ENCODE results near the gene OPRM1. TPM values are rescaled to one million over a fixed set of nuclear protein-coding genes. Genes with fewer than 3 reads are reported as not detected.

Gene OPRM1
- total and polyA plus RNA-seq, 9 donors, result not detected

DNA sequence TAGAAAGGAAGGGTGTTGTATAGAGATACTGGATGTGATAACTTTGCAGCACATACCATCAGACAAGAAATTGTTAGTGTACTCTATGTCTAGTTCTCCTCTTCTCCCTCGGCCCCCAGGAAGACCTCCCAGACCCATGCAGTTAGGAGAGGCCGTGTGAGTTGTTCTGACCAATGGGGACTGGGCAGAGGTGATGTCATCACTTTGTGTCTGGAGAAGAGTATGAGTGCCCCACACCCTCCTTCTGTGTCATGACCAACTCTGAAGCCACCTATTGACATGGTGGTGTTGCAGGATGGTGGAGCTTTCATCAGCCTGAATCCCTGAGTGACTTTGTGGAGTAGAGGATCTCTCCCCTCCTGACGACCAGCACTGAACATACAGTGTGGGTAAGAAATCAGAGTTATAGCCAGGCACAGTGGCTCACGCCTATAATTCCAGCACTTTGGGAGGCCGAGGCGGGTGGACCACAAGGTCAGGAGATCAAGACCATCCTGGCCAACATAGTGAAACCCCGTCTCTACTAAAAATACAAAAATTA, 245.3 kb downstream of the OPRM1 start:
- no peak for DNase-seq
- H3K27ac ChIP-seq, result no peak overlapping the region
- no peaks in the 10 kb centered on the region for H3K36me3 ChIP-seq
- intact Hi-C loops (cut with DNase I), result no loop called here
- H3K9me3 ChIP-seq, result no peaks in the 10 kb centered on the region
- TF ChIP-seq EP300 (IDR thresholded peaks at IDR 0.05) (no peak), POLR2A (IDR thresholded peaks at IDR 0.05) (no peak)
- TF ChIP-seq, protein P1, sequence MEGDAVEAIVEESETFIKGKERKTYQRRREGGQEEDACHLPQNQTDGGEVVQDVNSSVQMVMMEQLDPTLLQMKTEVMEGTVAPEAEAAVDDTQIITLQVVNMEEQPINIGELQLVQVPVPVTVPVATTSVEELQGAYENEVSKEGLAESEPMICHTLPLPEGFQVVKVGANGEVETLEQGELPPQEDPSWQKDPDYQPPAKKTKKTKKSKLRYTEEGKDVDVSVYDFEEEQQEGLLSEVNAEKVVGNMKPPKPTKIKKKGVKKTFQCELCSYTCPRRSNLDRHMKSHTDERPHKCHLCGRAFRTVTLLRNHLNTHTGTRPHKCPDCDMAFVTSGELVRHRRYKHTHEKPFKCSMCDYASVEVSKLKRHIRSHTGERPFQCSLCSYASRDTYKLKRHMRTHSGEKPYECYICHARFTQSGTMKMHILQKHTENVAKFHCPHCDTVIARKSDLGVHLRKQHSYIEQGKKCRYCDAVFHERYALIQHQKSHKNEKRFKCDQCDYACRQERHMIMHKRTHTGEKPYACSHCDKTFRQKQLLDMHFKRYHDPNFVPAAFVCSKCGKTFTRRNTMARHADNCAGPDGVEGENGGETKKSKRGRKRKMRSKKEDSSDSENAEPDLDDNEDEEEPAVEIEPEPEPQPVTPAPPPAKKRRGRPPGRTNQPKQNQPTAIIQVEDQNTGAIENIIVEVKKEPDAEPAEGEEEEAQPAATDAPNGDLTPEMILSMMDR (IDR thresholded peaks at IDR 0.05), result no peak
- H3K4me1 ChIP-seq (ENCODE audit: insufficient read depth), result peaks cover 3% of the 10 kb centered on the region
- WGBS, 3 donors, result 92 to 95% (median 93%) methylated on average over 7 of the region's 7 CpGs
- no peaks in the 10 kb centered on the region for H3K27me3 ChIP-seq
- no peak overlapping the region for H3K4me3 ChIP-seq

DNA sequence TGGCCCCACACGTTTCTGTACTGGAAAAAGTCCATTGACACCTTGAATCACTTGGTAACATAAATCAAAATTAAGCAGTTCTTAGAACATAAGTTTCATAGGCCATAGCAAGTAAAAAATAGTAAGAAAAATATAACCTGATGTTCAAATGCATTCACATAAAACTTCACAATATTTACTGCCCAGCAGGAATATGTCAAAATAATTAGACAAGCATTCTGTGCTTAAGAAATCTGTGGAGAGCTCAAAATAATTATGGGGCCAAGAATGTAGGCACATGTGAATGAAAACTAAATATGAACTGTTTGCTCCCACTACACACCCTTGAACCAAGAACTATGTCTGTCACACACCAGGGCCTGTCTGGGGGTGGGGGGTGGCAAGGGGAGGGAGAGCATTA, 246.8 kb downstream of the OPRM1 start:
- H3K4me3 ChIP-seq, result no peak overlapping the region
- no peaks in the 10 kb centered on the region for H3K36me3 ChIP-seq
- intact Hi-C loops (cut with DNase I), result no loop called here
- no peak for DNase-seq
- no peak overlapping the region for H3K27ac ChIP-seq
- H3K27me3 ChIP-seq, result no peaks in the 10 kb centered on the region
- TF ChIP-seq EP300 (IDR thresholded peaks at IDR 0.05), result no peak
- no peak for TF ChIP-seq POLR2A (IDR thresholded peaks at IDR 0.05)
- TF ChIP-seq, protein P1 (IDR thresholded peaks at IDR 0.05), result no peak
- WGBS, 3 donors, result 5 to 19% (median 17%) methylated on average over 1 of the region's 1 CpG
- H3K9me3 ChIP-seq, result no peaks in the 10 kb centered on the region
- H3K4me1 ChIP-seq (ENCODE audit: insufficient read depth), result peaks cover 3% of the 10 kb centered on the region

DNA sequence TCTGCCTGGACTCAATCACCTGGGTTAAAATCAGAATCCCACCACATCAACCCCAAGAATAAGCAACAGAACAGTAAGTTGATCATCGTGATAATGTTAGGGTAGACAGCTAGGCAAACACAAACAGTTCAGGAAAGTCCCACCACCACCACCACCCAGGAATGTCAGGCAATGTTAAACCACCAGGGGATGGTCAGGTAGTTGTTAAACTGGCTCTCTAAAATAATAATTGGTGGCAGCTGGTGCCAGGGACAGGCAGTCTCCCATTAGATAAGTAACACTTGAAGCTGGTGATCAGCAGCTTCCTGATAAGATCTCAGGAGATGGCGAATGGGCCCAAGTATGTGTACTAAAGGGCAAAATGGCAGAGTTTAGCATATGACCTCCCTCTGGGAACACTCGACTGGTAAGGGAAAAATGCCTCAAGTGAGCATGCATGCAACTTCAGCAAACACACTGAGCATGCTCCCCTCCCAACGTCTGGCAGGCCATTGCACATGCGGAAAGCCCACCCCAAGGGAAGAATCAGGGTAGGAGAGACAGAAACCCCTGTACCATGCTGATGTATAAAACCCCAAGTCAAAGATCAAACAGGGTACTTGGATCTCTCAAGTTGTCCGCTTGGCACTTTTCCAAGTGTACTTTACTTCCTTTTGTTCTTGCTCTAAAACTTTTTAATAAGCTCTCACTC, 250.9 kb downstream of the OPRM1 start:
- WGBS, 3 donors, result 95 to 98% (median 97%) methylated on average over 6 of the region's 6 CpGs
- intact Hi-C loops (cut with DNase I), result no loop called here
- no peaks in the 10 kb centered on the region for H3K36me3 ChIP-seq

DNA sequence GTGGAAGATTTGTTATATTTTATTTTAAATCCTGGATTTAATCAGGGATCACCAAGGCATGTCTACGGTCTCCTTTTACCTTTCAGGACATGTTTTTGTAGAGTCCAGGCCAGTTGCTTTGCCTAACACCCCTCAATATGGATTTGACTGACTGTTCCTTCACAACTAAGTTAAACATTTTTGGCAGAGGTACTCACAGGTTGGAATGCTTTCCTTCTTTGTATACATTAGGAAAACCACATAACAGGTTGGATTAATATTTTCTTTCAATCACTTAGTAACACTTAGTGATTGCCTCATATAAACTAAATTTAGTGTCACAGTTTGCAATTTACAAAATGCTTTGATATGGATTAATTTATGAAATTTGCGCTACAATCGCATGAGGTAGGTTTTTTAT, 253.0 kb downstream of the OPRM1 start:
- Histone ChIP-seq H3K27ac (no peak overlapping the region), H3K36me3 (no peaks in the 10 kb centered on the region), H3K9me3 (no peaks in the 10 kb centered on the region), H3K27me3 (no peaks in the 10 kb centered on the region), H3K4me1 (ENCODE audit: insufficient read depth) (peaks cover 5% of the 10 kb centered on the region), H3K4me3 (no peak overlapping the region)
- TF ChIP-seq EP300 (IDR thresholded peaks at IDR 0.05) (no peak), POLR2A (IDR thresholded peaks at IDR 0.05) (no peak)
- TF ChIP-seq, protein P1 (IDR thresholded peaks at IDR 0.05), result no peak
- intact Hi-C loops (cut with DNase I), result no loop called here
- DNase-seq, result no peak
- 66 to 78% (median 67%) methylated on average over 3 of the region's 3 CpGs for WGBS, 3 donors

More for the DNA sequence above, 250.9 kb downstream of the OPRM1 start:
- DNase-seq, result no peak
- H3K4me1 ChIP-seq (ENCODE audit: insufficient read depth), result peaks cover 7% of the 10 kb centered on the region
- no peak overlapping the region for H3K27ac ChIP-seq
- no peaks in the 10 kb centered on the region for H3K9me3 ChIP-seq
- H3K27me3 ChIP-seq, result no peaks in the 10 kb centered on the region
- H3K4me3 ChIP-seq, result no peak overlapping the region
- TF ChIP-seq POLR2A (IDR thresholded peaks at IDR 0.05), result no peak
- TF ChIP-seq, protein P1 (IDR thresholded peaks at IDR 0.05), result no peak
- no peak for TF ChIP-seq EP300 (IDR thresholded peaks at IDR 0.05)

Measured in ovary (tissue), 9 donors.